SU-DHL-6 (cell line): Measurements from ENCODE around the gene SLC35F1.

Source experiments
- H2AFZ ChIP-seq: fragments of 200-600 bp; sonication (generic); 2 replicates; pipeline ENCODE4 v1.6.1; 2014; ENCODE audit warnings: low read depth, mild to moderate bottlenecking, moderate library complexity, mixed read lengths, antibody characterized with exemption, low read length; ENCODE audit not compliant: severe bottlenecking
- H3F3A ChIP-seq: fragments of 200-600 bp; shearing (Covaris generic); 2 replicates; pipeline ENCODE4 v1.6.0; 2016; ENCODE audit warnings: antibody characterized with exemption, mild to moderate bottlenecking; ENCODE audit not compliant: insufficient read depth
- H3K27ac ChIP-seq: fragments of 200-600 bp; sonication (generic); 2 replicates; pipeline ENCODE4 v1.5.1; 2016; ENCODE audit warnings: low read depth, mild to moderate bottlenecking, low read length, moderate library complexity, mixed read lengths
- H3K27me3 ChIP-seq: fragments of 200-600 bp; sonication (generic), shearing (Covaris generic); 2 replicates; pipeline ENCODE4 v1.6.0; 2014; ENCODE audit warnings: mild to moderate bottlenecking, low read length
- H3K36me3 ChIP-seq: fragments of 200-600 bp; sonication (generic); 2 replicates; pipeline ENCODE4 v1.6.1; 2014; ENCODE audit warnings: mild to moderate bottlenecking, low read length, mixed read lengths
- H3K4me2 ChIP-seq: fragments of 300-600, 200-600 bp; shearing (Covaris generic), sonication (generic); 2 replicates; pipeline ENCODE4 v1.6.0; 2014; ENCODE audit warnings: low read length, low read depth, mild to moderate bottlenecking; ENCODE audit not compliant: poor library complexity, severe bottlenecking
- H3K4me3 ChIP-seq: fragments of 200-600 bp; sonication (generic); 2 replicates; pipeline ENCODE4 v1.5.1; 2014; ENCODE audit warnings: antibody characterized with exemption, low read length, mild to moderate bottlenecking, mixed read lengths; ENCODE audit not compliant: insufficient read depth, poor library complexity, severe bottlenecking
- H3K79me2 ChIP-seq: fragments of 200-600 bp; sonication (generic); 2 replicates; pipeline ENCODE4 v1.6.1; 2014; ENCODE audit warnings: mild to moderate bottlenecking, low read length, moderate library complexity; ENCODE audit not compliant: insufficient read depth
- H3K9ac ChIP-seq: fragments of 200-600 bp; sonication (generic); 2 replicates; pipeline ENCODE4 v1.7.0; 2014; ENCODE audit warnings: mild to moderate bottlenecking, low read length
- H3K9me2 ChIP-seq: fragments of 200-600 bp; sonication (generic); replicated peaks from 2 replicates; pipeline ENCODE4 v1.6.1; 2014; ENCODE audit warnings: low read length; ENCODE audit not compliant: insufficient read depth
- H3K9me3 ChIP-seq: fragments of 200-600 bp; sonication (generic); 2 replicates; pipeline ENCODE4 v1.6.1; 2014; ENCODE audit warnings: low read length, mixed read lengths; ENCODE audit not compliant: insufficient read depth
- H4K20me1 ChIP-seq: fragments of 200-600 bp; sonication (generic); 2 replicates; pipeline ENCODE4 v1.6.1; 2014; ENCODE audit warnings: low read depth, mild to moderate bottlenecking, antibody characterized with exemption, low read length, moderate library complexity, mixed read lengths
- CTCF ChIP-seq: fragments of 200-600 bp; sonication (generic); IDR thresholded peaks from one replicate; pipeline ENCODE4 v1.5.1; 2017; ENCODE audit warnings: antibody characterized with exemption, mild to moderate bottlenecking, low read length, moderate library complexity; ENCODE audit not compliant: insufficient read depth, poor library complexity, severe bottlenecking
- EZH2phosphoT487 ChIP-seq: fragments of 200-600 bp; sonication (generic), shearing (Covaris generic); conservative IDR thresholded peaks from 2 replicates; pipeline ENCODE4 v1.6.1; 2018; ENCODE audit warnings: mild to moderate bottlenecking, antibody characterized with exemption, low read length, moderate library complexity, mixed read lengths

Gene SLC35F1

GRCh38 chr6:117918454-117918853 is 11.4 kb downstream of the SLC35F1 start:
- Histone ChIP-seq H3K36me3 (no peaks in the 10 kb centered on the region), H2AFZ (no peak overlapping the region), H4K20me1 (no peaks in the 10 kb centered on the region), H3K27me3 (no peaks in the 10 kb centered on the region), H3K27ac (no peak overlapping the region), H3K4me2 (no peak overlapping the region), H3F3A (no peaks in the 10 kb centered on the region), H3K9me2 (no peaks in the 10 kb centered on the region), H3K9ac (no peak overlapping the region), H3K9me3 (no peaks in the 10 kb centered on the region), H3K79me2 (no peaks in the 10 kb centered on the region), H3K4me3 (no peak overlapping the region)
- TF ChIP-seq CTCF = no peak
- no peak for TF ChIP-seq EZH2phosphoT487

GRCh38 chr6:117919275-117919674 is 12.2 kb downstream of the SLC35F1 start:
- Histone ChIP-seq H3K4me2 (no peak overlapping the region), H3K36me3 (no peaks in the 10 kb centered on the region), H3K9ac (no peak overlapping the region), H3K9me2 (no peaks in the 10 kb centered on the region), H3K79me2 (no peaks in the 10 kb centered on the region), H3K9me3 (no peaks in the 10 kb centered on the region), H2AFZ (no peak overlapping the region), H3K4me3 (no peak overlapping the region), H4K20me1 (no peaks in the 10 kb centered on the region), H3K27ac (no peak overlapping the region), H3K27me3 (no peaks in the 10 kb centered on the region), H3F3A (0 out of 2 replicates have a peak, but pooled peaks cover 3% of the 10 kb centered on the region)
- TF ChIP-seq EZH2phosphoT487 (no peak), CTCF (no peak)

GRCh38 chr6:117919775-117920729 is 13.0 kb downstream of the SLC35F1 start:
- Histone ChIP-seq H3K36me3 (no peaks in the 10 kb centered on the region), H3F3A (0 out of 2 replicates have a peak, but pooled peaks cover 3% of the 10 kb centered on the region), H3K27me3 (no peaks in the 10 kb centered on the region), H3K9ac (no peak overlapping the region), H3K4me2 (no peak overlapping the region), H3K9me3 (no peaks in the 10 kb centered on the region), H3K27ac (no peak overlapping the region), H3K79me2 (no peaks in the 10 kb centered on the region), H2AFZ (no peak overlapping the region), H4K20me1 (no peaks in the 10 kb centered on the region), H3K9me2 (no peaks in the 10 kb centered on the region), H3K4me3 (no peak overlapping the region)
- TF ChIP-seq CTCF (no peak), EZH2phosphoT487 (no peak)
